Fibroblast of mammary gland (primary cell): Measurements from ENCODE around the gene LZTR1.
"Not testable (repeated sequence)": the region's sequence is repeated elsewhere in the genome, so short reads cannot be mapped to it uniquely, and the experiment has no call there.

Experiments used
- DNase-seq: peaks from one replicate; pipeline ENCODE4 v3.0.0-alpha.2; 2010; ENCODE audit warnings: low read depth
- H3K4me3 ChIP-seq: 2 replicates; pipeline ENCODE4 v1.5.1; 2011; ENCODE audit warnings: low read depth, mild to moderate bottlenecking, low read length, moderate library complexity; ENCODE audit not compliant: control insufficient read depth
- TF ChIP-seq, protein P1 (sequence below): conservative IDR thresholded peaks from 2 replicates; pipeline ENCODE4 v1.5.1; 2011; ENCODE audit warnings: low read depth, low read length, inconsistent platforms; ENCODE audit not compliant: control insufficient read depth, insufficient read depth

The LZTR1 gene

DNA sequence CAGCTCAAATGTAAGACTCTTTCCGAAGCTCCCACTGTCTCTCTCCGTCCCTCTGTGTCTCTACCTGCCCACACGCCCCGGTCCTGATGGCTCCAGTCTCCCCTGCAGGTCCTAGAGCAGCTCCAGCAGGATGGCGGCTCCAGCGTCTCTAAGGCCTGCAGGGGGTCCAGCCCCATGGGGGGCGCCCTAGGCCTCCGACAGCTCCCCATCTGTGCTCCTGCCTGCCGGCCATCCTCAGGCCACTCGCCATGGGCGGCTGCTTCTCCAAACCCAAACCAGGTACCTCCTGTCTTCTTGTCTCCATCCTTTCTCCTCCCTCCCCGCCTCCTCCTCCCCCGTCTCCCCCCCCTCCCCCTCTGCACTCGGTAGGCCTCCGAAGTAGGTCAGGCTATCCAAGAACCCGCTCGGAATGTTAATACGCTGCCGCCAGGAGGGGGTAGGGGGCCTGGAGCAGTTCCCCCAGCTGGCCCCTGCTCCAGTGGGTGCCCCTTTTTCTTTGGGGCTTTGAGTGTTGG is 14.3 kb upstream of the LZTR1 start:
- no peak overlapping the region for H3K4me3 ChIP-seq
- TF ChIP-seq, protein P1, sequence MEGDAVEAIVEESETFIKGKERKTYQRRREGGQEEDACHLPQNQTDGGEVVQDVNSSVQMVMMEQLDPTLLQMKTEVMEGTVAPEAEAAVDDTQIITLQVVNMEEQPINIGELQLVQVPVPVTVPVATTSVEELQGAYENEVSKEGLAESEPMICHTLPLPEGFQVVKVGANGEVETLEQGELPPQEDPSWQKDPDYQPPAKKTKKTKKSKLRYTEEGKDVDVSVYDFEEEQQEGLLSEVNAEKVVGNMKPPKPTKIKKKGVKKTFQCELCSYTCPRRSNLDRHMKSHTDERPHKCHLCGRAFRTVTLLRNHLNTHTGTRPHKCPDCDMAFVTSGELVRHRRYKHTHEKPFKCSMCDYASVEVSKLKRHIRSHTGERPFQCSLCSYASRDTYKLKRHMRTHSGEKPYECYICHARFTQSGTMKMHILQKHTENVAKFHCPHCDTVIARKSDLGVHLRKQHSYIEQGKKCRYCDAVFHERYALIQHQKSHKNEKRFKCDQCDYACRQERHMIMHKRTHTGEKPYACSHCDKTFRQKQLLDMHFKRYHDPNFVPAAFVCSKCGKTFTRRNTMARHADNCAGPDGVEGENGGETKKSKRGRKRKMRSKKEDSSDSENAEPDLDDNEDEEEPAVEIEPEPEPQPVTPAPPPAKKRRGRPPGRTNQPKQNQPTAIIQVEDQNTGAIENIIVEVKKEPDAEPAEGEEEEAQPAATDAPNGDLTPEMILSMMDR: no peak
- DNase-seq: no peak

GRCh38 chr22:20968281-20968977 is 13.7 kb upstream of the LZTR1 start:
- no peak overlapping the region for H3K4me3 ChIP-seq
- DNase-seq: no peak
- TF ChIP-seq, protein P1: no peak

- DNase-seq: no peak
- TF ChIP-seq, protein P1: no peak
Measured at GRCh38 chr22:20970939-20971657, 11.0 kb upstream of the LZTR1 start.

DNA sequence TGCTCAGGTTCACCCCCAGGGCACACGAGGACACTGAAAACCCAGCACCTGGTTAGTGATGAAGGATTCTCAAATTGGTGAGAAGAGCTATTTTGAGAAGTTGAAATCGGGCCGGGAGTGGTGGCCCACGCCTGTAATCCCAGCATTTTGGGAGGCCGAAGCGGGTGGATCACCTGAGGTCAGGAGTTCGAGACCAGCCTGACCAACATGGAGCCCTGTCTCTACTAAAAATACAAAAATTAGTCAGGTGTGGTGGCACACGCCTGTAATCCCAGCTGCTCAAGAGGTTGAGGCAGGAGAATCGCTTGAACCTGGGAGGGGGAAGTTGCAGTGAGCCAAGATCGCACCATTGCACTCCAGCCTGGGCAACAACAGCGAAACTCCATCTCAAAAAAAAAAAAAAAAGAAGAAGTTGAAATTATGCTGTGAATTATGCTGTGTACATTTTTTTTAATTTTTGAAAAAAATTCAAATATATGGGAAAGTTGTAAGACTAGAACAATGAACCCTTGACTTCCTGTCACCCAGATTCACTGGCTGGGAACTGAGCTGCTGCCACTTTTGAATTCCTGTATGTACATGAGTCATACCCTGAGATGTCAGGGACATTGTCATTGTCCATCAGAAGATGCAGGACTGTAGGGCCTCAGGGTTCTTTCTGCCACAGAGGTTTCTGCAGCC is 9.9 kb upstream of the LZTR1 start:
- H3K4me3 ChIP-seq, DNase-seq: not testable (repeated sequence)

More at GRCh38 chr22:20970939-20971657, 11.0 kb upstream of the LZTR1 start:
- H3K4me3 ChIP-seq: no peak overlapping the region

DNA sequence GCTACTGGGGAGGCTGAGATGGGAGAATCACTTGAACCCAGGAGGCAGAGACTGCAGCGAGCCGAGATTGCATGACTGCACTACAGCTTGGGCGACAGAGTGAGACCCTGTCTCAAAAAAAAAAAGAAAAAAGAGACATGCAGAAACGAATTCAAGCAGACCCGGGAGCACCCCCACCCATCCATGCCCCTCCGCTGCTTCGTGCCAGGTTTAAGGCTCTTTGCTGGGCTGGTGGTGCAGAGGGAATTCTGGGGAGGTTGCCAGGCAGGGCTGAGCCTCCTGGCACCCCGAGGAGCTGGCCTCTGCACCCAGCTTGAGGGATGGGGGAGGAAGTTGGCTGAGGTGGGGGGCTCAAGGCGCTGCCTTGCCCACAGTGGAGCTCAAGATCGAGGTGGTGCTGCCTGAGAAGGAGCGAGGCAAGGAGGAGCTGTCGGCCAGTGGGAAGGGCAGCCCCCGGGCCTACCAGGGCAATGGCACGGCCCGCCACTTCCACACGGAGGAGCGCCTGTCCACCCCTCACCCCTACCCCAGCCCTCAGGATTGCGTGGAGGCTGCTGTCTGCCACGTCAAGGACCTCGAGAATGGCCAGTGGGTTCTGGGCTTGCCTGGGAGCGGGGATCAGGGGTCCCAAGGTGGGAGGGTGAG is 9.0 kb upstream of the LZTR1 start:
- TF ChIP-seq, protein P1: no peak
- no peak for DNase-seq
- no peak overlapping the region for H3K4me3 ChIP-seq

GRCh38 chr22:20973634-20974286 is 8.3 kb upstream of the LZTR1 start:
- H3K4me3 ChIP-seq: no peak overlapping the region
- DNase-seq: no peak
- TF ChIP-seq, protein P1: no peak
